ENCODE data around the gene SOX15. TPM values are rescaled to one million over a fixed set of nuclear protein-coding genes. Genes with fewer than 3 reads are reported as not detected.

The SOX15 gene
- total and polyA plus RNA-seq, 7 donors, result 0.11 to 0.71 (median 0.20) TPM

DNA sequence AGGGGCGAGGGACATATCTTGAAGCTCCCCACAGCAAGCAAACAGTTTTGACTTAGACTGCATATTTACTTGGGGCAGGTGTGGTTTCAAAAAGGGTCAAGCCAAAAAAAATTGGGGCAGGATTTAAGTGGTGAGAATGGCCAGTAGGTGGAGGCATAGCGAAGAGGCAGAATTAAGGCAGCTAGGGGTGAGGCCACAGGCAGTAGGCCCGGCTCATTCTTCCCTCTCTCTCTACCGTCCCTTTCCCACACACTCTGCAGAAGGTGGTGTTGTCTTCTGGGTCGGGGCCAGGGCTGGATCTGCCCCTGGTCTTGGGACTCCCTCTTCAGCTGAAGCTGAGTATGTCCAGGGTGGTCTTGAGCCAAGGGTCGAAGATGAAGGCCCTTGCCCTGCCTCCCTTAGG, 42.6 kb upstream of the SOX15 start:
- ATAC-seq, result peak; percentile 41 to 61 (median 58)
- no peaks in the 10 kb centered on the region for H3K4me1 ChIP-seq
- no peak overlapping the region for H3K4me3 ChIP-seq
- WGBS, 3 donors, result 40 to 44% (median 43%) methylated on average over 6 of the region's 6 CpGs
- H3K27me3 ChIP-seq (ENCODE audit: insufficient read depth in 3 of 3, low read length in 2 of 3), result no peaks in the 10 kb centered on the region
- TF ChIP-seq, protein P1, sequence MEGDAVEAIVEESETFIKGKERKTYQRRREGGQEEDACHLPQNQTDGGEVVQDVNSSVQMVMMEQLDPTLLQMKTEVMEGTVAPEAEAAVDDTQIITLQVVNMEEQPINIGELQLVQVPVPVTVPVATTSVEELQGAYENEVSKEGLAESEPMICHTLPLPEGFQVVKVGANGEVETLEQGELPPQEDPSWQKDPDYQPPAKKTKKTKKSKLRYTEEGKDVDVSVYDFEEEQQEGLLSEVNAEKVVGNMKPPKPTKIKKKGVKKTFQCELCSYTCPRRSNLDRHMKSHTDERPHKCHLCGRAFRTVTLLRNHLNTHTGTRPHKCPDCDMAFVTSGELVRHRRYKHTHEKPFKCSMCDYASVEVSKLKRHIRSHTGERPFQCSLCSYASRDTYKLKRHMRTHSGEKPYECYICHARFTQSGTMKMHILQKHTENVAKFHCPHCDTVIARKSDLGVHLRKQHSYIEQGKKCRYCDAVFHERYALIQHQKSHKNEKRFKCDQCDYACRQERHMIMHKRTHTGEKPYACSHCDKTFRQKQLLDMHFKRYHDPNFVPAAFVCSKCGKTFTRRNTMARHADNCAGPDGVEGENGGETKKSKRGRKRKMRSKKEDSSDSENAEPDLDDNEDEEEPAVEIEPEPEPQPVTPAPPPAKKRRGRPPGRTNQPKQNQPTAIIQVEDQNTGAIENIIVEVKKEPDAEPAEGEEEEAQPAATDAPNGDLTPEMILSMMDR (IDR thresholded peaks at IDR 0.05), result peak; percentile 54
- H3K9me3 ChIP-seq, result no peaks in the 10 kb centered on the region
- no peaks in the 10 kb centered on the region for H3K36me3 ChIP-seq (ENCODE audit: insufficient read depth in 1 of 2, low read depth in 1 of 2)
- no peak overlapping the region for H3K27ac ChIP-seq
- intact Hi-C loops (cut with DNase I), result no loop called here
- DNase-seq, result no peak

DNA sequence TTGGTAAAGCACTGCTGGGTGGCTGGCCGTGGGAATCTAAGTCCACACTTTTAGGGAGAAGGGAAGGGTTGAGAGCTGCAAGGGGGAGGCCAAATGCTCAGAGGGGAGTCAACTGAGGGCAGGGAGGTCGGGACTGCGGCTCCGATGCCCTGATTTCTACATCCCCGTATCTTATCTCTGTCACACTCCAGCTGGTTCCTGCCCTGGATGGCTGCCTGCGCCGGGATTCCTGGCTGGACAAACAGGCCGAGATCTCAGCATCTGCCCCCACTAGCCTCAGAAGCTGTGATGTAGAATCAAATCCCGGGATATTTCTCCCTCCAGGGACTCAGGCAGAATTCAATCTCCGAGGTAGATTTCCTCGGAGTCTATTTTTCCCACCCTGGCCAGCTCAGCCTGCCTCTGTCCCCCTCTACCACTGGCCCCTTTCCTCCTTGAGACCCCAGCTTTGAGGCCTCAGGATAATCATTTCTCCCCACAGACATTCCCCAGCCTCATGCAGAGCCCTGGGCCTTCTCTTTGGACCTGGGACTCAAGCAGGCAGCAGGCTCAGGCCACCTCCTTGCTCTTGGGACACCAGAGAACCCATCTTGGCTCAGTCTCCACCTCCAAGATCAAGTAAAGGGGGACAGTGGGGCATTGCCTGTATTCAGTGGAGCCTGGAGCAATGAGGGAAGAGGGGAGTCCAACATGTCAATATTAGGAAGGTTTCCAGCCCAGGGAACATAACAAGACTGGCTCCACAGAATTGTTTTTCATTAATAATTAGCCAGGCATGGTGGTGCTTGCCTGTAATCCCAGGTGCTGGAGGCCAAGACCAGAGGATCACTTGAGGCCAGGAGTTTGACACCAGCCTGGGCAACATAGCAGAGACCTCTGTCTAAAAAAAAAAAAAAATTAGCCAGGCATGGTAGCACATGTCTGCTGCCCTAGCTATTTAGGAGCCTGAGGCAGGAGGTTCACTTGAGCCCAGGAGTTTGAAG, 41.8 kb upstream of the SOX15 start:
- WGBS, 3 donors, result 78 to 84% (median 82%) methylated on average over 11 of the region's 11 CpGs
- Histone ChIP-seq H3K4me1 (peaks cover 4% of the 10 kb centered on the region), H3K9me3 (no peaks in the 10 kb centered on the region), H3K27me3 (ENCODE audit: insufficient read depth in 3 of 3, low read length in 2 of 3) (no peaks in the 10 kb centered on the region), H3K36me3 (ENCODE audit: insufficient read depth in 1 of 2, low read depth in 1 of 2) (no peaks in the 10 kb centered on the region), H3K4me3 (no peak overlapping the region), H3K27ac (no peak overlapping the region)
- intact Hi-C loops (cut with DNase I), result loop anchor here in 1 of 2 donors (2.0 kb wide), 1 partner anchor 53 kb away; no protein-coding TSS in a partner anchor
- TF ChIP-seq, protein P1 (IDR thresholded peaks at IDR 0.05), result no peak
- DNase-seq (no peak), ATAC-seq (no peak)

DNA sequence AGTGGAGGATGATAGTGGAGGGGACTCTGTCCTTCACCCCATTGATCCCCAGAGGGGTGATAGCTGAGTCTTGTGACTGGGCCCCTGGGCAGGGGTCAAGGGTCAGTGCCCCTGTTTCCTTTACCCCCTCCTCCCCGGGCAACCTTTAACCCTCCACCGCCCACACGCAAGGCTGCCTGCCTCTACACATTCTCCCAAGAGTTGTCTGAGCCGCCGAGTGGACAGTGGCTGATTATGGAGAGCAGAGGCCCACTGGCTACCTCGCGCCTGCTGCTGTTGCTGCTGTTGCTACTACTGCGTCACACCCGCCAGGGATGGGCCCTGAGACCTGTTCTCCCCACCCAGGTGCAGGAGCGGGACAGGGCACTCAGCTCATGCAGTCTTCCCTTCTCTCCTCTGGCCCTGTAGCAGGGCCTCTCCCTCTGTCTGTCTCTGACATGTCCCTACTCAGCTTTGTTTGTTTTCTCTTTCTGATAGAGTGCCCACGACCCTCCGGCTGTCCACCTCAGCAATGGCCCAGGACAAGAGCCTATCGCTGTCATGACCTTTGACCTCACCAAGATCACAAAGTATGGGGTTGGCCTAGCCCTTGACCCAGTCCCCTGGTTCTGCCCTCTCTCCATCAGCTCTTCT, 40.2 kb upstream of the SOX15 start, which contains the start of gene SHBG:
SHBG (plus strand) TSS at position 197 of the 633 bp plus-strand sequence; CDS start at position 235, 38 bp downstream.
- Histone ChIP-seq H3K4me1 (peaks cover 13% of the 10 kb centered on the region), H3K9me3 (no peaks in the 10 kb centered on the region), H3K27ac (no peak within 1 kb of the TSS), H3K36me3 (ENCODE audit: insufficient read depth in 1 of 2, low read depth in 1 of 2) (peaks cover 0 to 11% of the 10 kb centered on the region in 2 donors), H3K4me3 (no peak within 1 kb of the TSS), H3K27me3 (ENCODE audit: insufficient read depth in 3 of 3, low read length in 2 of 3) (no peaks in the 10 kb centered on the region)
- no peak for ATAC-seq
- TF ChIP-seq, protein P1 (IDR thresholded peaks at IDR 0.05), result no peak
- intact Hi-C loops (cut with DNase I), result loop anchor here in 1 of 2 donors (2.0 to 10.0 kb wide), 2 partner anchors 55 to 215 kb away; no protein-coding TSS in a partner anchor
- no peak for DNase-seq
- WGBS, 3 donors, result 73 to 79% (median 79%) methylated on average over 13 of the region's 13 CpGs

DNA sequence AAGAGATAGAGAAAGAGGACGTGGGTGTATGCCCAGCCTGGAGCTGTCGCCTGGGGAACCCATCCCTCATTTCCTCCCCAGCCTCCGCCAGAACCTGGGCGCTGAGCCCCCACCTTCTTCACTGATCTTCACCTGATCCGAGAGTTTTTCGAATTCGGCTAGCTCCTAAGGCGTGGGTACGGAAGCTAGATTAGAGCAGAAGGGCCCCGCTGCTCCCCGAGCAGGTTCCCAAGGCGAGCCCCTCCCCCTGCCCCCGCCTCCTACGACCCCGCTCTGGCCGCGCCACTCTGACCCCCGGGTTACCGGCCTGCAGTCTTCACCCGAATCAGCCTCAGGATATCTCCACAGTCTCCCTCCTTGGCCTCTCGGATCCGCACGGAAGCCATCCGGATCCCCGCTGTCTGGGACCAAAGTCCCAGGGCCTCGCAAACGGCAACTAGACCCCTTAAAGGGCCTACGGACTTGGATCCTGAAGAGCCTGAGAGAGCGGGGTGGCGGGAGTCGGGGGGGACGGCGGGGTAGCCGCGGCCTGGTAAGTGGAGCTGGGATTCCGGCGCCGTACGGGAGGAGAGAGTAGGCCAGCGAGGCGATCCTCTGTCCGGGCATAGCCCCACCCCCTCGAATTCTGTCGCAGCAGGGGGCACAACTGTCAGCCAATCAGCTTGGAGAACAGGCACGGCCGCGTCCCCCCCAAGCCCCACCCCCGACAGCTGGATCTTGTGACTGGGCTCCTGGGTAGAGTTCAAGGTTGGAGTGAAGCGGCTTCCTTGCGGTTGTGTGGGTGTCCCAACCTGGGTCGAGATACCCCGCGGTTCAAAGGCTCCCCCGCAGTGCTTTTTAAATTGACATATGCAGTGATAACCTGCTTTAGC, 37.6 kb upstream of the SOX15 start, which contains the start of gene SAT2:
SAT2 (minus strand) TSS at position 572 of the 872 bp plus-strand sequence; CDS start at position 386, 186 bp downstream.
- H3K9me3 ChIP-seq, result no peaks in the 10 kb centered on the region
- TF ChIP-seq, protein P1 (IDR thresholded peaks at IDR 0.05), result no peak
- ATAC-seq (peak; percentile 98 to 99 (median 99)), DNase-seq (peak; percentile 97 to 98)
- peaks cover 0 to 11% of the 10 kb centered on the region in 2 donors for H3K36me3 ChIP-seq (ENCODE audit: insufficient read depth in 1 of 2, low read depth in 1 of 2)
- H3K27me3 ChIP-seq (ENCODE audit: insufficient read depth in 3 of 3, low read length in 2 of 3), result no peaks in the 10 kb centered on the region
- peak within 1 kb of the TSS; percentile 97 for H3K27ac ChIP-seq
- H3K4me3 ChIP-seq, result peak within 1 kb of the TSS; percentile 92
- intact Hi-C loops (cut with DNase I), result loop anchor here (2.0 to 10.0 kb wide), 2 partner anchors 57 to 217 kb away; no protein-coding TSS in a partner anchor
- peaks cover 13% of the 10 kb centered on the region for H3K4me1 ChIP-seq
- 0 to 1% (median 1%) methylated on average over 52 to 54 of the region's 54 CpGs for WGBS, 3 donors

Data from psoas muscle (tissue), 8 donors.